WTC11 (cell line): ENCODE results near the gene CPPED1. TPM values are rescaled to one million over a fixed set of nuclear protein-coding genes. Genes with fewer than 3 reads are reported as not detected.

Experiments used
- ATAC-seq: fragments of 200-7000 bp; cut with Tn5 transposase; 2 replicates; pipeline ENCODE4 v1.10.0; 2021; ENCODE audit warnings: mild to moderate bottlenecking, moderate library complexity
- CTCF ChIA-PET: fragments of 300-600 bp; sonication (Branson Sonifier 250); formaldehyde crosslinking; loops from one replicate; lab custom pipeline; 2021; ENCODE audit warnings: antibody characterized with exemption; lab: Charles Lee
- POLR2A ChIA-PET: fragments of 350-600 bp; sonication (Branson Sonifier 250); formaldehyde crosslinking; loops from one replicate; lab custom pipeline; 2021; ENCODE audit warnings: antibody characterized with exemption; lab: Charles Lee
- DNase-seq: peaks from one replicate; pipeline ENCODE4 v3.0.0; 2021; ENCODE audit warnings: low spot score
- H3K27ac Mint-ChIP-seq: 2 replicates; pipeline ENCODE4 v1.8.0; 2021; ENCODE audit warnings: mixed read lengths
- H3K27me3 Mint-ChIP-seq: 2 replicates; pipeline ENCODE4 v1.8.0; 2021; ENCODE audit warnings: low read depth, mild to moderate bottlenecking, moderate library complexity, mixed read lengths
- H3K36me3 Mint-ChIP-seq: 2 replicates; pipeline ENCODE4 v1.8.0; 2021; ENCODE audit warnings: mixed read lengths
- H3K4me1 Mint-ChIP-seq: 2 replicates; pipeline ENCODE4 v1.8.0; 2022; ENCODE audit warnings: mixed read lengths
- H3K4me3 Mint-ChIP-seq: 2 replicates; pipeline ENCODE4 v1.8.0; 2021; ENCODE audit warnings: mild to moderate bottlenecking, moderate library complexity, mixed read lengths
- H3K9me3 Mint-ChIP-seq: 2 replicates; pipeline ENCODE4 v1.8.0; 2021; ENCODE audit warnings: mixed read lengths
- AFF4 ChIP-seq: sonication (generic); formaldehyde crosslinking; IDR thresholded peaks from 2 replicates; pipeline ENCODE4 v1.8.1; 2023; ENCODE audit warnings: mild to moderate bottlenecking, missing genetic modification reagents, borderline replicate concordance
- E2F1 ChIP-seq: sonication (generic); formaldehyde crosslinking; IDR thresholded peaks from 2 replicates; pipeline ENCODE4 v1.8.0; 2022; ENCODE audit warnings: mild to moderate bottlenecking, missing genetic modification reagents
- FOXP4 ChIP-seq: sonication (generic); formaldehyde crosslinking; IDR thresholded peaks from 2 replicates; pipeline ENCODE4 v1.8.0; 2022; ENCODE audit warnings: mild to moderate bottlenecking, missing genetic modification reagents
- IRF1 ChIP-seq: sonication (generic); formaldehyde crosslinking; IDR thresholded peaks from 2 replicates; pipeline ENCODE4 v1.8.0; 2023; ENCODE audit warnings: missing genetic modification reagents
- MXD4 ChIP-seq: fragments of 250-450 bp; sonication (Bioruptor Pico); IDR thresholded peaks from 2 replicates; pipeline ENCODE4 v1.8.0; 2021; ENCODE audit warnings: mild to moderate bottlenecking, moderate library complexity, borderline replicate concordance
- NR1H2 ChIP-seq: sonication (generic); formaldehyde crosslinking; IDR thresholded peaks from 2 replicates; pipeline ENCODE4 v1.9.0; 2021; ENCODE audit warnings: mild to moderate bottlenecking, moderate library complexity, missing genetic modification reagents
- NR2C2 ChIP-seq: sonication (generic); formaldehyde crosslinking; IDR thresholded peaks from 2 replicates; pipeline ENCODE4 v1.8.0; 2022; ENCODE audit warnings: mild to moderate bottlenecking, missing genetic modification reagents
- PRDM15 ChIP-seq: sonication (generic); formaldehyde crosslinking; IDR thresholded peaks from 2 replicates; pipeline ENCODE4 v1.8.0; 2022; ENCODE audit warnings: missing genetic modification reagents
- PREB ChIP-seq: sonication (generic); formaldehyde crosslinking; IDR thresholded peaks from 2 replicates; pipeline ENCODE4 v1.8.1; 2022; ENCODE audit warnings: mild to moderate bottlenecking, missing genetic modification reagents, moderate library complexity, borderline replicate concordance
- PRRX2 ChIP-seq: fragments of 250-450 bp; sonication (Bioruptor Pico); IDR thresholded peaks from 2 replicates; pipeline ENCODE4 v1.8.0; 2021; ENCODE audit warnings: mild to moderate bottlenecking
- SMAD3 ChIP-seq: sonication (generic); formaldehyde crosslinking; IDR thresholded peaks from 2 replicates; pipeline ENCODE4 v1.8.0; 2022; ENCODE audit warnings: missing genetic modification reagents, mild to moderate bottlenecking, borderline replicate concordance
- ZBTB21 ChIP-seq: sonication (generic); formaldehyde crosslinking; IDR thresholded peaks from 2 replicates; pipeline ENCODE4 v1.8.1; 2023; ENCODE audit warnings: mild to moderate bottlenecking, missing genetic modification reagents, borderline replicate concordance
- ZNF263 ChIP-seq: sonication (generic); formaldehyde crosslinking; IDR thresholded peaks from 2 replicates; pipeline ENCODE4 v1.8.1; 2022; ENCODE audit warnings: low read depth, mild to moderate bottlenecking, moderate library complexity, missing genetic modification reagents
- ZNF512 ChIP-seq: sonication (generic); formaldehyde crosslinking; IDR thresholded peaks from 2 replicates; pipeline ENCODE4 v1.8.1; 2022; ENCODE audit warnings: missing genetic modification reagents, borderline replicate concordance
- ZNF671 ChIP-seq: fragments of 250-450 bp; sonication (Bioruptor Pico); IDR thresholded peaks from 2 replicates; pipeline ENCODE4 v1.8.0; 2021; ENCODE audit warnings: mild to moderate bottlenecking
- total RNA-seq: library from RNA; stranded (reverse); gene quantifications from 3 replicates; pipeline ENCODE4 v1.2.3, GENCODE V29; 2021

Gene CPPED1
- total RNA-seq, 1 experiment from 2014 or later, result 8.8 TPM

GRCh38 chr16:12729448-12729847 lies 74.2 kb downstream of the CPPED1 start:
- Mint-ChIP-seq H3K36me3 (peaks cover 18% of the 10 kb centered on the region), H3K4me3 (no peak overlapping the region), H3K27me3 (no peaks in the 10 kb centered on the region), H3K4me1 (peaks cover 5% of the 10 kb centered on the region), H3K9me3 (peaks cover 24% of the 10 kb centered on the region)
- CTCF ChIA-PET, result interaction anchor here (1.2 kb wide), 1 partner anchor 89 kb away, joined by 4 read pairs; no protein-coding TSS in a partner anchor
- ATAC-seq, result no peak
- POLR2A ChIA-PET, result no interaction called here
- DNase-seq, result no peak
- TF ChIP-seq SMAD3 (CRISPR knock-in tag), result no peak
- TF ChIP-seq E2F1, result no peak
- TF ChIP-seq NR2C2 (CRISPR knock-in tag), result no peak
- TF ChIP-seq, all 79 proteins: peak for 0
- no peak overlapping the region for H3K27ac Mint-ChIP-seq

GRCh38 chr16:12728469-12728868 lies 75.2 kb downstream of the CPPED1 start:
- TF ChIP-seq FOXP4 (CRISPR knock-in tag), result no peak
- no peak for TF ChIP-seq ZBTB21
- TF ChIP-seq SMAD3 (CRISPR knock-in tag), result no peak
- TF ChIP-seq ZNF671, result no peak
- no peak for TF ChIP-seq PREB (CRISPR knock-in tag)
- TF ChIP-seq PRRX2 (CRISPR knock-in tag), result no peak
- no peak for TF ChIP-seq ZNF263 (CRISPR knock-in tag)
- TF ChIP-seq PRDM15 (CRISPR knock-in tag), result no peak
- TF ChIP-seq ZNF512 (CRISPR knock-in tag), result no peak
- no peak for TF ChIP-seq NR1H2 (CRISPR knock-in tag)
- TF ChIP-seq IRF1 (CRISPR knock-in tag), result no peak
- TF ChIP-seq AFF4 (CRISPR knock-in tag), result no peak
- TF ChIP-seq MXD4 (CRISPR knock-in tag), result no peak
- POLR2A ChIA-PET, result no interaction called here
- Mint-ChIP-seq H3K27ac (no peak overlapping the region), H3K27me3 (no peaks in the 10 kb centered on the region), H3K9me3 (peaks cover 21% of the 10 kb centered on the region), H3K36me3 (peaks cover 14% of the 10 kb centered on the region), H3K4me1 (peaks cover 9% of the 10 kb centered on the region), H3K4me3 (no peak overlapping the region)
- no peak for DNase-seq
- ATAC-seq, result peak; percentile 24; the same call in 1 of the 2 replicates
- CTCF ChIA-PET, result interaction anchor here (1.2 kb wide), 1 partner anchor 90 kb away, joined by 4 read pairs; no protein-coding TSS in a partner anchor
